ENCODE results near the gene RBM4B.

Gene RBM4B

GRCh38 chr11:66676931-66677598 lies 622 bp downstream of the RBM4B start:
- in situ Hi-C loops (cut with HindIII; ENCODE audit: low sequenced_read_pairs): loop anchor here (5.0 kb wide), 1 partner anchor 55 kb away; no protein-coding TSS in a partner anchor
- peak overlapping the region; percentile 71 for H3K4me3 ChIP-seq (ENCODE audit: low read depth, low read length)
- no peak for TF ChIP-seq CTCF (IDR thresholded peaks at IDR 0.05; ENCODE audit: low read depth, low read length, missing control alignments)
- DNase-seq (ENCODE audit: low read depth): no peak

- TF ChIP-seq CTCF (IDR thresholded peaks at IDR 0.05; ENCODE audit: low read depth, low read length, missing control alignments): no peak
- H3K4me3 ChIP-seq (ENCODE audit: low read depth, low read length): peak overlapping the region; percentile 71
- in situ Hi-C loops (cut with HindIII; ENCODE audit: low sequenced_read_pairs): loop anchor here (5.0 kb wide), 1 partner anchor 54 kb away; no protein-coding TSS in a partner anchor
- no peak for DNase-seq (ENCODE audit: low read depth)
Measured at GRCh38 chr11:66676282-66676919, 1.3 kb downstream of the RBM4B start.

- in situ Hi-C loops (cut with HindIII; ENCODE audit: low sequenced_read_pairs): loop anchor here (5.0 kb wide), 1 partner anchor 53 kb away; no protein-coding TSS in a partner anchor
- H3K4me3 ChIP-seq (ENCODE audit: low read depth, low read length): no peak overlapping the region
- no peak for TF ChIP-seq CTCF (IDR thresholded peaks at IDR 0.05; ENCODE audit: low read depth, low read length, missing control alignments)
Measured at GRCh38 chr11:66674964-66675602, 2.6 kb downstream of the RBM4B start.

GRCh38 chr11:66670816-66671215 lies 6.9 kb downstream of the RBM4B start:
- TF ChIP-seq CTCF (IDR thresholded peaks at IDR 0.05; ENCODE audit: low read depth, low read length, missing control alignments): no peak
- no peak for DNase-seq (ENCODE audit: low read depth)
- in situ Hi-C loops (cut with HindIII; ENCODE audit: low sequenced_read_pairs): no loop called here
- H3K4me3 ChIP-seq (ENCODE audit: low read depth, low read length): no peak overlapping the region

More at GRCh38 chr11:66674964-66675602, 2.6 kb downstream of the RBM4B start:
- DNase-seq (ENCODE audit: low read depth): no peak

GRCh38 chr11:66665369-66665768 lies 12.3 kb downstream of the RBM4B start:
- no peak for DNase-seq (ENCODE audit: low read depth)
- H3K4me3 ChIP-seq (ENCODE audit: low read depth, low read length): no peak overlapping the region
- in situ Hi-C loops (cut with HindIII; ENCODE audit: low sequenced_read_pairs): no loop called here
- no peak for TF ChIP-seq CTCF (IDR thresholded peaks at IDR 0.05; ENCODE audit: low read depth, low read length, missing control alignments)

GRCh38 chr11:66663741-66664296 lies 13.9 kb downstream of the RBM4B start:
- no peak overlapping the region for H3K4me3 ChIP-seq (ENCODE audit: low read depth, low read length)
- in situ Hi-C loops (cut with HindIII; ENCODE audit: low sequenced_read_pairs): no loop called here
- no peak for TF ChIP-seq CTCF (IDR thresholded peaks at IDR 0.05; ENCODE audit: low read depth, low read length, missing control alignments)
- DNase-seq (ENCODE audit: low read depth): no peak

Measured in astrocyte of the cerebellum (primary cell).